ENCODE data around the gene CLSTN2.

The CLSTN2 gene

DNA sequence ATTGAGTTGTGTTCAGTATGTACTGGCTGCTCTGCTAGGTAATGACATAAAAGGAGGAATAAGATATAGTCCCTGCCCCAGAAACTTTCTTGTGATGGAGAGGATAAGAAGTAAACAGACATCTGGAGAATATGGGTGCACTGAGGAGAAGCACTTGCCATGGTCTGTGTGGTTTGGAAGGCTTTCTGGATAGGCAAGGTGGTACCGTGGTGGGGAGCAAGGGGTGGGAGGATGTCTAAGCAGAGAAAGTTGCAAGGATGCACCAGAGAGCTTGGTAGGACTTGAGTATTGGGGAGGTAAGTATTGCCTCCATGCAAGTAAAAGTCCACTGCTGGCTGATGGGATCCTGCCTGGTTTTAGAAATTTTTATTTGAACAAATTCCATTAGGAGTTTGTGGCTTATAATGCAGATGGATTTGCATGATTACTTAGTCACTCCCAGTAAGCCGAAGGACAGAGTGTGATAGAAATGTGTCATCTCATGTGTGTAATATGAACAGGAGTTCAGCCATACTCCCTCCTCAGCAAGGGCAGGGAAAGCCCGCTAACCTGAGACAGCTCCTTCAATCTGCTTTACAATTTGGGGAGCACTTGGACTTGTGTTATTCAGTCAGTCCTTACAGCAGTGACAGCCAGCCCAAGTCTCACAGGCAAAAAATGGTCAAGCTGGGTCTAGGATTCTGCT, 53.6 kb downstream of the CLSTN2 start:
- DNase-seq (ENCODE audit: extremely low spot score, insufficient read length, low read depth) (no peak), FAIRE-seq (no peak)

DNA sequence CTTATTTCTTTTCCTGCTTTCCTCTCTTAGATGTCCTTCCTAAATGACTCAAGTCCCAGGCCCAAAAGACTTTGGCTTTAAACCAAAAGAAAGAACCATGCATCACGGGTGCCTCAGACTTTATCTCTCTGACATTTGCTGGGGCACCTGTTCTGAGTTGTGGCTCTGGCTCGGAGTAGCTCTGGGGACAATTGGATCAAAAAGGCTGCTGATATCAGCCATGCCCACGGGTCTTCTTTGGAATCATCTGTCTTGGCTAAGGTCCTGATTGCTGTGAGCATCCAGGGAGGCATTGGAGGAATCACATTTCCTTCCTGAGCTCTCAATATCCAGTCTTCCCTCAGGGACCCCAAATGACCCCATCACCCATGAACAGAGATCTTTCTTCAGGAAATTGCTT, 59.9 kb downstream of the CLSTN2 start:
- DNase-seq (ENCODE audit: extremely low spot score, insufficient read length, low read depth) (no peak), FAIRE-seq (no peak)

DNA sequence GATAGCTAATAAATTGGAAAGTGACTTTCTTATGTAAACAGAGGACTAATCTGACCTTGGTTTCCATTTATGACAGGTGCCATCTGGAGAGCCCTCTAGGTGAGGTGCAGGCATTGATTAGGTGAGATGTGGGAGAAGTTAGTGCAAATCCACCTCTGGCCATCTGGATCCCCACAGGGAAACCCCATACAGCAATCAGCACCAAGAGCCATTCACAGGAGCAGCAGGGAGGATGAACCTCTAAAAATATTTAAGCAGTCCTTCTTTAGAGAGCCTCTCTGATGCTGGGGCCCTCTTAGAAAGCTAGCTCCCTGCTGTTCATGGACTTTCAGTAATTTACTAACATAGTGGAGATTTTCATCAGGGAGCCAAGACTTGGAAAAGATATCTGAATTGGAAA, 69.3 kb downstream of the CLSTN2 start:
- FAIRE-seq, result no peak

DNA sequence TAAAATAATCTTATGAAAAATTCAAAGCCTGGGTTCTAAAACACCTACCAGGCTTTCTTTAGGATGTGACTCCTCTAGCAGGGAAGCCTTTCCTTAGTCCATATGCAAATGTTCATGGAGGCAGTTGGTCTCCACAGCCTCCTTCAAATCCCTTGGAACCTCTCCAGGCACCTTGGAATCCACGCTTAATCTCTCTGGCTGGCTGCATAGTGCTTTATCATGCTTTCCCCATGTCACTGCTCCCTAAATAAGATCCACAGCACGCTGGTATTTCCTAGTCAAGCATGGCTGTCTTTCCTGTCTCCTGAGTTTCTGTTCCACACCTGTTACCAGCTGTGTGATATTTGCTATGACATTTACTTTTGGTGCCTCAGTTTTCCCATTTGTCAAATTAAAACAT, 71.3 kb downstream of the CLSTN2 start:
- DNase-seq (ENCODE audit: extremely low spot score, insufficient read length, low read depth) (no peak), FAIRE-seq (no peak)

More for the DNA sequence above, 69.3 kb downstream of the CLSTN2 start:
- no peak for DNase-seq (ENCODE audit: extremely low spot score, insufficient read length, low read depth)

DNA sequence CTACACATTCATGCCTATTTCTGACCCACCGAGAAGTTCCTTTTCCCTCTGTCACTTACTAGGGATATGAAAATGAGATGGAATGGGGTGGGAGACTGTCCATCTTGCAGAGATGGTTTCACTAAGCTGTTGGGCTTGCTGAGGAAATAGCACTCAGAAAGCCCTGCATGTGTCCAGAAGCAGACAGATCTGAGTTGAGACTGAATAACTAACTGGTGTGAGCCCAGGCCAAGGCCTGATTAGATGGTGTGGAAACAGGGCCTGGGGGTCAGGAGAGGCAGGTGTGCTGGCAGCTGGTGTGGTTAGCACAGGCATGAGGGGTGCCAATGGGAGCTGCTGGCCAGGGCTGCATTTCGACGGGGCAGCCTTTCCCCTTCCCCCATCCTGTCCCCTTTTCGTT, 72.1 kb downstream of the CLSTN2 start:
- FAIRE-seq, result no peak
- no peak for DNase-seq (ENCODE audit: extremely low spot score, insufficient read length, low read depth)

DNA sequence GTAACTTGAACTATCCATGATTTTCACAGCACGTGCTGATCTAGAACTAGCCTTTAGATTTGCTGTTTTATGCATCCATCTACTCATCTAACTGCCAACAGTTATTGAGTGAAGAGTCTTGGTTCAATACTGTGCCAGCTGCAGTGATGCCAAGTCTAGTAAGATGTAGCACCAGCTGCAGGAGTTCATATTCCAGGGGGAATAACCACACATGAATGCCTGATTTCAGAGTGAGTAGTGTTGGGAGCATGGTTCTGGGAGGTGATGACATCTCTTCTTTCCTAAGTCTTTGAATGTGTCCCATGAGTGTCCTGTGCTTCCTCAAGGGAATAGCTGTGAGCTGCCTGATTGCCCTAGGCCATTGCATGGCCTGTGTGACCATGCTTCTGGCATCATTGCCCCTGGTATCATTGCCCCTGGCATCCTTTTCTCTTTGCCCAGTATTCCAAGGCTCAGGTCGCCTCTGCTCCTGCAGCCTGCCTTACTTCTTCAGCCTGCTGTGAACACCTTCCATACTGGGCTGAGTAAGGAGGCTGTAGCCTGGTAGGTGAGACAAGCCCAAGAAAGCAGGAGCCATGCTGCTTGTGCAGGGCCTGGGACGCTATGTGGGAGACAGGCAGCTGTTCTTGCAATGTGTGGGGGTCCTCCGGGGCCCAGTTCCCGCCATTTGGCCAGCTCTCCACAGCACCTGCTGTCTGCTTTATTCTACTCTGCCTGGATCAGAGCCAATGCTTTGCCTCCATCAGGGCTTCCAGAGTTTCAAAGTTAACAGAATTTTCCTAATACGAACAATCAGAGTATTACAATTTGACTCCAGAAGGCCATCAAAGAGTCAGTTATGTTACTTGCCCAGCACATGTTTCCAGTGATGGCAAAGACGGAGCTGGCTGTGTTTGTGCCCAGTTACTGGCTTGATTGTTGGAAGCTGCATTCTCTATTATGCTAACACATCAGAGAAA, 73.2 kb downstream of the CLSTN2 start:
- DNase-seq (ENCODE audit: extremely low spot score, insufficient read length, low read depth) (no peak), FAIRE-seq (no peak)

DNA sequence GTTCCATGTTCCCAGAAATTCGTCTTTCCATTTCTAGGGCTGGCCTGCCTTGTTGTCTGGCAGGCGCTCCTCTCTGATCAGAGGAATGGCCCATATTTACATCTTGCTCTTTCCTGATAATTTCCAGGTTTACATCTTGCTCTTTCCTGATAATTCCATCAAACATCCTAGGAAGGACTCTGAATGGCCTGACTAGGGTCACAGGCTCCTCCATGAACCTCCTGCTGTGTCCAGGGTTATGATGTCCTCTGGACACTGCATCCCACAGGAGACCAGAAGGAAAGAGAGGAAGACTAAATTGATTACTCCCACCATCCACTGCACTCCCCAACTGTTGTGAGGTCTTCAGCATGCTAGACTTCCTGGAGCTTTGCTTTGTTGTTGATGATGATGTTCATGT, 75.4 kb downstream of the CLSTN2 start:
- no peak for FAIRE-seq
- DNase-seq (ENCODE audit: extremely low spot score, insufficient read length, low read depth), result no peak

DNA sequence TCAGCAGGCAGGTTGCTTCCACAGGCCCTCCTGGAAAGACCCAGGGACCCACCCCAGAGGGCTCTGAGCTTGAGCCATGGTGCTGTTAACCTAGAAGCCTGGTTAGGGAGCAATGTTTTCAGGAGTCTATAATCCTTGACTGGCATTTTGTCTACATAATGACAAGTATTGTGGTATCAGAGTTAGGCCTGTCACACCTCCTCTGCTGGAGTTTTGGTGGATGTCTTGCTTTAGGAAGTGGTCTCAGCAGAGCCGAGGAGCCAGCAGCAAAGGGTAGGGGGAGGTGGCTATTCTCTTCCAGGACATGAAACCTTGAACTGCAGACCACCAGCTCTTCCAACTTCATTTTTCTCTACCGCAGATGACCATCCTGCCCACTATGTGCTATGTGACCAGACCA, 76.1 kb downstream of the CLSTN2 start:
- DNase-seq (ENCODE audit: extremely low spot score, insufficient read length, low read depth) (no peak), FAIRE-seq (no peak)

DNA sequence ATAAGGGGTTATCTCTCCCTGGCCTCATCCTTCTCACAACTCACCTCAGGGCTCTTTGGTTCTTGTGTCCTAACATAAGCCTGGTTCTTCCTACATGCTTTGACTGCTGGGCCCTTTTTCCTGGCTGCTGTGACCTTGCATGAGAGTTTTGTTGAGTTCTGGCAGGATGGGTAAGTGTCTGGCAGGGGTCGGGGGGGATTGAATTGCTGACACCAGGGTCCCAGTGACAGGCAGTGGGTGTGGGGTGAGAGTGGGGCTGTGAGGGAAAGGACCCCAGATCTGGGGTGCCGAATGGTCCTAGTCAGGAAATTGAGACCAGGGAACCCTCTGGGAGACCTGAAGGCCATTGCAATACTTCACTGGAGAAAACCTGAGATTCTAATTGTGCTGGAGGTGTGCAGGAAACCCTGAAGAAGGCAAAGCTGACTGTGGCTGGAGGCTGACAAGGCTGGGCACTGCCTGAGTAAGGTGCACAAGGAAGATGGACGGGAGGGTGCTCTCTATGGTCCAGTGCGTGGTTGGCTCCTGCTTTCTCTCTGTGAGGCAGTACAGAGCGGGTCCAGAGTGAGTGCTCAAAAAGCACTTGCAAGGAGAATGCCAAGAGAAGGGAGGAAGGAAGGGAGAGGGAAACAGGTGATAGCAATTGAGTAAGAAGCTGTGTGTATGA, 76.8 kb downstream of the CLSTN2 start:
- no peak for FAIRE-seq

DNA sequence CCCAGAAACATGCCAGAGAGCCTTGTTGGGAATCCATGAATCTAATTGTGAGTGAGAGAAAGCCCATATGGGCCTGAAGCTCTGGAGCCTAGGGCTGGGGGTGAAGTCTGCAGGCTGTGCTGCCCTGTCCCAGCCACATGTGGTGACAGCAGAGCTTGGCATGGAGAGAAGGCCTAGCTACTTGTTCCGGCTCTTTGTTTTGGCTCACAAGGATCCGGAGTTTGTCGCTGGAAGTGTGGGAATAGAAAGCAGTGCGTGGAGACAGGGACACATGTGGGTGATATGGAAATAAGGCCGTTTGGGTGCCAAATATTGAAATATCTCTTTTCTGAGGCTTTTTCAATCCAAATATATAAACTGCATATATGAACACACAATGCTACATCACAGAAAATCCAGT, 78.2 kb downstream of the CLSTN2 start:
- FAIRE-seq, result no peak
- DNase-seq (ENCODE audit: extremely low spot score, insufficient read length, low read depth), result no peak

More for the DNA sequence above, 76.8 kb downstream of the CLSTN2 start:
- no peak for DNase-seq (ENCODE audit: extremely low spot score, insufficient read length, low read depth)

DNA sequence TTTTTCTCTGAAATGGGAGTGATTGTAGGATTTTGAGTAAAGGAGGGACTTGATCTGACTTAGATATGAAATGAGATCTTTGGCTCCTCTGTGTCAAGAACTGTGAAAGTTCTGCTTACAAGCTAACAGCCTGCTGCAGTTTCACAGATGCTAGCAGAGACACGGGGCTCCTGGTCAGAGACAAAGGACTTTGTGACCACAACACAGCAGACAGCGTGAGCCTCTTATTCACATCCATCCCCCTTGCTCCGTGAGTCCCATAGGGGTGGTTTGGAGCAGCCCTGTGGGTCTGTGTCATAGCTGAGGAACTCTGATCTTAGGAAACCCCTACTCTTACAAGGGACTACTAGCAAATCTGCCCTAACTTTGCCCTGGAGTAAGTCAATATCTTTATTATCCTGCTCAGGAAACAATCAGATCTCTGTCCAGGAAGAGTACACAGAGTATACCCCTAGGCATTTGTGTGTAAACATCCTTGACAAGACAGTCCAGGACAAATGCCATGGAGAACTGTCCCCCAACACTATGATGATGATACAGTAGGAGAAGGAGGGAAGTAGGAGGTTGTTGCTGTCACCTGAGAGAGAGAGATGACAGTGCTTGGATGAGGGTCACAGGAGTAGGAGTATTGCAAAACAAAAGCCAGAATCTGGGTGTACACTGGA, 80.0 kb downstream of the CLSTN2 start:
- FAIRE-seq, result no peak

DNA sequence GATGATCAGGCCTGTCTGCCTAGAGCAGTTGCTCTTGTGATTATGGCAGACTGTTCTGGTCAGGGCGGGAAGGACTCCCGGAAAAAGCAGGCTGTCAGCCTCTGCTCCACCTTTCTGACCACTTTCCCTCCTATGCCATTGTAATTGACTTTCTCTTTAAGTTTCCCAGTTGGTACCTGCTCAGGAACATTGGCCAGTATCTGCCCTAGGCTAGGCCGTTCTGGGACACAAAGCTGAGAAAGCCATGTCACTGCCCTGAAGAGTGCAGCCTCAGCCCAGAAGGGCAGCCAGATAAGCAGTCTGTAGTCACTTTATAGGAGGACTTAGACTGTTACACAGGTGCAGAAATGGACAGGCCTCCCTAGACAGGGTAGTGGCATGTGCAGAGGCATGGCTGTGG, 80.8 kb downstream of the CLSTN2 start:
- no peak for FAIRE-seq

More for the DNA sequence above, 80.0 kb downstream of the CLSTN2 start:
- no peak for DNase-seq (ENCODE audit: extremely low spot score, insufficient read length, low read depth)

DNA sequence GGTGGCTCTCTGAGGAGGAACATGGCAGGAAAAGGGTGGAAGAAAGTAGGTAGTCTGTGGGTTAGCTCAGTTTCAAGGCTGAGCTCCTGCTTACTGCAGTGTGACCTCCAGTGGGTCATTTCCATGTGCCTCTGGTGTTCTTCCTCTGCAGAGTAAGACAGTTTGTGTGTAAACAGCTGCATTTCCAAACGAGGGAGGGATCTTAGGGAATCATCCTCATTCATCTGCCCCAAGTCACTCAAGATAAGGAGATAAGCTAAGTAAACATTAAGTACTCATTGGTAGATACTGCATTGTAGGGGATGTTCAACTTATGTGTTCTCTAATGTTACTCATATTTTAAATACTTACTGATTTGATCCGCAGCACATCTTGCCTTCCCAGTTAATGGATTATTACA, 83.6 kb downstream of the CLSTN2 start:
- DNase-seq (ENCODE audit: extremely low spot score, insufficient read length, low read depth) (no peak), FAIRE-seq (no peak)

More for the DNA sequence above, 80.8 kb downstream of the CLSTN2 start:
- no peak for DNase-seq (ENCODE audit: extremely low spot score, insufficient read length, low read depth)

DNA sequence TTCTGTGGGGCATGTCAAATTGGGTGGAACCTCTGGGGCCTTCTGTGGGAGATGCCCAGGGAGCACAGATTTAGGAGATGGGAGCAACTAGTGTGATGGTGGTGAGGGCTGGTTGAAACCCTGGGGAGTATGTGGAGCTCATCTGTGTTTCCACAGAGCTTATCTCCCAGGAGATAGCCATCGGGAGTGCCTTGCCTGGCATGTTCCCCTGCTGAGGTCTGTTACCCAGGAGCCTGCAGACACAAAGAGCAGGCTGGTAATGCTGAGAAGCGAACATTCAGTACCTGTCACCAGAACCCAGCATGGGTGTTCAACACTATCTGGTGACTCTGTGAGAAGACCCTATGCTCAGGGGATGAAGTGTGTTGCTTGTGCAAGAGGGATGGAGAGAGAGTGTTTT, 85.0 kb downstream of the CLSTN2 start:
- DNase-seq (ENCODE audit: extremely low spot score, insufficient read length, low read depth) (no peak), FAIRE-seq (no peak)

DNA sequence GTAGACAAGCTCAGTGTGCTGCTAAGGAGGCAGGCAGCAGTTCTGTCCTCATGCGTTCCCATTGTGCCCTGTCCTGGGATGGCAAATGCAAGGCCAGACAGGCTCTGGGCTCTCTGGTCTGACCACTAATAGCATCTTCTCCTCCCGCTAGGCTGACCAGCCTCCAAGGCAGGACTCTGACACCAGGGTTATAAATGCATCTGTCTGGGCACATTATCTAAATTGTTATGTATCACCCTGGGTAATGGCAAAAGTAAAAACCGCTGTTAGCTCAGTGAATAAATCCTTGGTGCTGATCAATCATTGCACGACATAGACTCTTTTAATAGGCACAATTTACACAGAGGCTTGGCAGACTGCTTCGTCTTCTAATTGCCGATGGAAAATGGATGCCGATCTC, 85.6 kb downstream of the CLSTN2 start:
- DNase-seq (ENCODE audit: extremely low spot score, insufficient read length, low read depth) (no peak), FAIRE-seq (no peak)

DNA sequence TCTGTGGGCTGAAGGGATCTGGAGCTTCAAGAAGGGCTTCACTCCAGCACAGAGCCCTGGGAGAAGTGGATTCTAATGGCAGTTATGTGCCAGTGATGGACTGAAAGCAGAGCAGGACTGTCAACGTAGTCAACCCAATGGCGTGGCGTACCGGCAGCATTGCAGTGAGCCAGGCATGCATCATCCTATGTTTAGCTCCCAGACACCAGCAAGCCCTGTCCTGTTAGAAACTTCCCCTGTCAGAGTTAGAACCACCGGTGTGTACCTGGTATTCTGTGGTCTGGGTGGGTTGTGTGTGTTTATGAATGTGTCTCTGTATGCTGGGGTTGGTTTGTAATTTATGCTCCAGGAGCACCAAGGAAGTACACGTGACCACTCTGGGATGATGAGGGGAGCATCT, 86.3 kb downstream of the CLSTN2 start:
- DNase-seq (ENCODE audit: extremely low spot score, insufficient read length, low read depth) (no peak), FAIRE-seq (no peak)

DNA sequence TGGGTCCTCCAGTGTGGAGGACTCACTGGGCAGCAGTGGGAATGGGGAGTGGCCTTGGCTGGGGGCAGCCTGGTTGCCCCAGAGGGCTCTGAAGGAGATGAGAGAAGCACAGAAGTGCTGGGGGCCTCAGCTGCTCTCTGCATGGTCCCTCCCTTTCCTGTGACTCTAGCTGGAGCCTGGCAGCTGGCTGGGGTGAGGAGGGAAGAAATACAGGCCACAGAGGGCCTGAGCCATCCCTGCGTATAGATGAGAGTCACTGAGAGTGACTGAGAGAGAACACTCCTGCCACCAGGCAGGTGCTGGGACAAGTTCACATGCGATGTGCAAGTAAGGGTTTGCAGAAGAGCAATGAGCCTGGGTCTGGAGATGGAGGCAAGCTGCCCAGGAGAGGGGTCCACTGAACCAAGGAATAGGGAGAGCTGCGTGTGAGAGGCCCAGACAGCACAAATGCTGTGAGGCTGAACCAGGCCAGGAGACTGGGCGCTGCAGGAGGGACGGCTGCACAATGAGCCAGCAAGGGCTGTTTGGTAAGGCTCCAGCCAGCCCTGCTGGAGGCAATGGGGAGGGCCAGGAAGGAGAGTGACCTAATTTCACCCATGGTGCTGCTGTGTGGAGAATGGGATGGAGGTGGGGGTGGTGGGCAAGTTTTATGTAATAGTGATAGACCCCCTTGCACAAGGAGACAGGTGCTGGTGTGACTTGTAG, 87.2 kb downstream of the CLSTN2 start:
- FAIRE-seq (no peak), DNase-seq (ENCODE audit: extremely low spot score, insufficient read length, low read depth) (no peak)

DNA sequence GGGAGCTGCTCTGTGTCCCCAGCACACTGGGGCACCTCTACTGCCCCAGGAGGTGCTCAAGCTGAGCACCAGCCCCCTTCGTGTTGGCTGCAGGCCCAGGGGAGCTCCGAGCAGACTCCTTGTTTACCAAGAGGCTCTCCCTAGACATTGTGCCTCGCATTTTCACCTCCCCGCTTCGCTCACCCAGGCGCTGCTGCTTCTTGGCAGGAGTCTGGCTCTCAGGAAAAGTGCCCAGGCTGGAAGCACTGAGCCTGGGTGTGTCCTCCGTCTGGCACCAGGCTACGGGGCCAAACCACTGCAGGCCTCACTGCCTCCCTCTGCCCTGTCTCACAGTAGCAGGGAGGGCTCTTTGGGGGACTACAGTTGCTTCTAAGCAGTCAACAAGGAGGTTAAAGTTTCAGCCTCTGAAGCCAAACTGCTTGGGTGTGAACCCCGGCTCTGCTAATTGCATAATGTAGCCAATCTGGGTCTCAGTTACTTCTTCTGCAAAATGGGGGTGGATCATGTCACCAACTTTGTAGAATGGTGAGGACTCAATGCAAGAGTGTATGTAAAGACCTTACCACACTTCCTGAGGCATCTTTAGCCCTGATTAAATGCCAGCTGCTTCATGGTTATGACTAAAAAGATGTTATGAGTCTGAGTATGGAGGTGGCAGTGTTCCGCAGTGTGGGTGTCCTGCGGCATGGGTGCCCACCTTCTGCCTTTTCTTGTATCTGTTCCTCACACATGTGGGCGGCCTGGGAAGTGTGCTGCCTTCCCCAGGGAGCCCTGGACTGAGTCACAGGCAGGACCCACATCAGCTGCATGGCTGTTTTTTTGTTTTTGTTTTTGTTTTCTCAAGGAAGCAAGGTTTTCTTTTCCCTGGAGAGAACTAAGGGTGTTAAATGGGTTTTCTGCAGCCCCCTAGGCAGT, 88.9 kb downstream of the CLSTN2 start:
- DNase-seq (ENCODE audit: extremely low spot score, insufficient read length, low read depth) (no peak), FAIRE-seq (no peak)

DNA sequence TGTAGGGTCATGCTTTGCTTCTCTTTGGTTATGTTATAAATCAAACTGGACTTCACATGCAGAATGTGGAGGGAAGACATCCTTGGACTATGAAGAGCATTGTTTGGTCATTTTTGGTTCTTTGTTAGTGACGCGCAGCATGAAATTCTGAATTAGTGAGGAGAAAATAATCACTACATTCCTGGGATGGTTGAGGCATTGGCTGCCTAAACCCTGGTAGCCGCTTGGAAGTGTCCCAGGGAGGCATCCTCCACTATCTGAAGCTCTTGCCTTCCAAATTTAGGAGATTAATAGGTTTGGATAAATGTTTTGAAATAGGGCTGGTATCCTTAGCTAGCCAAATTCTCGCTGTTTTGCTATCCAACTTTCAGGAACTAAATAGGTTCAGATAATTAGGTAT, 96.2 kb downstream of the CLSTN2 start:
- FAIRE-seq, result no peak

More for the DNA sequence above, 96.2 kb downstream of the CLSTN2 start:
- DNase-seq (ENCODE audit: extremely low spot score, insufficient read length, low read depth), result no peak

Data from GM18507 (cell line).